H1 (cell line): Measurements from ENCODE around the gene SIX1. TPM values are rescaled to one million over a fixed set of nuclear protein-coding genes. Genes with fewer than 3 reads are reported as not detected.

Source experiments
- ATF2 ChIP-seq: IDR thresholded peaks from 2 replicates; pipeline ENCODE4 v1.6.1; 2012; ENCODE audit warnings: low read length, inconsistent platforms
- CBX8 ChIP-seq: fragments of 300-800, 300-1000 bp; sonication (generic); IDR thresholded peaks from 2 replicates; pipeline ENCODE4 v1.7.1; 2016; ENCODE audit warnings: low read depth, low read length, borderline replicate concordance
- POLR2A ChIP-seq, 2 experiments: IDR thresholded peaks; 1 replicate in 1 of 2; 2 replicates in 1 of 2; pipeline ENCODE4 v1.6.1; 2011; ENCODE audit warnings: low read depth in 2 of 2, low read length in 2 of 2, mild to moderate bottlenecking in 2 of 2; ENCODE audit errors: control extremely low read depth in 1 of 2
- SUZ12 ChIP-seq: fragments of 200-600 bp; sonication (generic); IDR thresholded peaks from 2 replicates; pipeline ENCODE4 v1.6.1; 2012; ENCODE audit warnings: mild to moderate bottlenecking, inconsistent platforms, low read length, moderate library complexity, mixed read lengths
- TAF1 ChIP-seq: IDR thresholded peaks from 2 replicates; pipeline ENCODE4 v1.6.1; 2011; ENCODE audit warnings: mild to moderate bottlenecking, low read depth, low read length
- USF2 ChIP-seq: IDR thresholded peaks from 2 replicates; pipeline ENCODE4 v1.6.1; 2011; ENCODE audit warnings: low read length, improper control_type of control experiment
- polyA plus RNA-seq, 7 experiments: library from polyadenylated mRNA; depleted of rRNA in 3 of 7; stranded (reverse) in 5 of 7; unstranded in 2 of 7; fragments of >200 nt in 5 of 7; fragments of 200-250 nt in 2 of 7; gene quantifications; 1 replicate in 5 of 7; 2 replicates in 1 of 7; 4 replicates in 1 of 7; pipeline versions ENCODE4 v1.2.1 to v1.2.3, GENCODE V29; 2011 to 2013; ENCODE audit warnings: missing spikeins in 2 of 7, mixed read lengths in 2 of 7
- total RNA-seq: library from RNA; stranded (reverse); fragmentation: NEBNext Ultra II Directional; extraction: Animal tissue kit (Norgen Biotek cat#: 25700); gene quantifications from 2 replicates; pipeline ENCODE4 v1.2.1, GENCODE V29; 2021

Gene SIX1
- total and polyA plus RNA-seq, 2 of the 8 experiments (the other 6 are each of a cell fraction or from before 2014, with no cell fraction given), result 0.03 to 0.69 TPM

DNA sequence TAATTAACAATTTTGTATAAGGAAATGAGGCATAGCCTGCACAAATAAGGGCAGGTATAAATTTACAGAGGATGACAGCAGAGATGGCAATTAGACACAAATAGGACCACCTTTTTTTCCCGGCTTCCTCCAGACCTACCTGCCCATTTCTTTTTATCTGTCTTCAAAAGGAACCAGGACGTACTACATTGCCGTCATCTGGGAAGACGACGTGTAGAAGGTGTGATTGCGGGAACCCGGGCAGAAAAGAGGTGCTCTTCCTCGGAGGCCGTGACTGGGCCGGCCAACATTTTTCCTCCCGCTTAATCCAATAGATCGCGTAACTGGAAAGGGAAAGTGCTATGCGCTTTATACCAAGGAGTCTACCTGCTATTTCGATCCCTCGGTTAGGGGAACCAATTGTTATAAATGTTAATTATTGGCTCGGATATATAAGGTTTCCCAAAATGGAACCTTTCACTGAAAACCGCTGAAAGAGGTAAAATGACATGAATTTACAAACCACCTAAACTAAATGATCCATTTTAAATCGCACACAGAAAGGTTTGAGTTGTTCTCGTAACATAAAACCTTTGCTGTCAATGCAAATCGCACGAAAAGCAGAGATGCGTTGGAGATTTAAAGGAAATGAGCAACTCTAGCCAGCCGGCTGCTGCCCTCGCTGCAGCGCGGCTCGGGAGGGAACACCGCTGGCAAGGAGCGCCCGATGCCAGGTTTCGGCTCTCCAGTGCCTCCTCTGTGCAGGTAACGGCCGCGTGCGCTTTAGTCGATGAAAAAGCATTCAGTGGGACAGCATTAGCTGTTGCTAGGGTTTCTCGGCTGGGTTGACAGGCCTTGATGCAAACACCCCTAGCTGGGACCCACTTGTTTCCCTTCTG is 2.8 kb upstream of the SIX1 start (continued):
- TF ChIP-seq ATF2, result no peak
- TF ChIP-seq USF2, result no peak
- TF ChIP-seq SUZ12, result peak; percentile 91
- TF ChIP-seq CBX8, result peak; percentile 25; the same call in 1 of the 2 replicates
- TF ChIP-seq POLR2A (IDR thresholded peaks at IDR 0.05; ENCODE audit: control extremely low read depth in 1 of 2, low read depth in 2 of 2, low read length in 2 of 2), result no peak
- TF ChIP-seq TAF1, result no peak
- TF ChIP-seq, all 59 proteins: peak for 7
